Ishikawa (cell line): ENCODE results near the gene THSD4.
A peak's percentile ranks its signal among the peaks of the same experiment; 100 is the strongest.

ENCODE experiments used
- CEBPB ChIP-seq: IDR thresholded peaks from 2 replicates; pipeline ENCODE4 v1.6.1; 2012
- CREB1 ChIP-seq: IDR thresholded peaks from 2 replicates; pipeline ENCODE4 v1.6.1; 2012; ENCODE audit warnings: low read depth
- EGR1 ChIP-seq: IDR thresholded peaks from 2 replicates; pipeline ENCODE4 v1.6.1; 2012
- EP300 ChIP-seq: IDR thresholded peaks from 2 replicates; pipeline ENCODE4 v1.6.1; 2012; ENCODE audit warnings: borderline replicate concordance
- FOXM1 ChIP-seq: IDR thresholded peaks from 2 replicates; pipeline ENCODE4 v1.6.1; 2012; ENCODE audit warnings: low read depth, borderline replicate concordance
- MAX ChIP-seq: IDR thresholded peaks from 2 replicates; pipeline ENCODE4 v1.6.1; 2012
- NFIC ChIP-seq: IDR thresholded peaks from 2 replicates; pipeline ENCODE4 v1.6.1; 2012
- RAD21 ChIP-seq: IDR thresholded peaks from 2 replicates; pipeline ENCODE4 v1.6.1; 2012; ENCODE audit warnings: low read depth
- REST ChIP-seq: IDR thresholded peaks from 2 replicates; pipeline ENCODE4 v1.6.1; 2012; ENCODE audit warnings: low read depth, mild to moderate bottlenecking
- TAF1 ChIP-seq: IDR thresholded peaks from 2 replicates; pipeline ENCODE4 v1.6.1; 2012; ENCODE audit warnings: low read depth, mild to moderate bottlenecking
- TCF12 ChIP-seq: IDR thresholded peaks from 2 replicates; pipeline ENCODE4 v1.6.1; 2012; ENCODE audit warnings: low read depth
- TEAD4 ChIP-seq: IDR thresholded peaks from 2 replicates; pipeline ENCODE4 v1.6.1; 2012
- USF1 ChIP-seq: IDR thresholded peaks from 2 replicates; pipeline ENCODE4 v1.6.1; 2012
- YY1 ChIP-seq: IDR thresholded peaks from 2 replicates; pipeline ENCODE4 v1.6.1; 2012; ENCODE audit warnings: low read depth
- ZBTB7A ChIP-seq: IDR thresholded peaks from 2 replicates; pipeline ENCODE4 v1.6.1; 2012; ENCODE audit warnings: low read depth

THSD4 gene

GRCh38 chr15:71293723-71294122 is 178.5 kb downstream of the THSD4 start:
- no peak for TF ChIP-seq REST
- no peak for TF ChIP-seq ZBTB7A
- no peak for TF ChIP-seq CEBPB
- TF ChIP-seq MAX, result no peak
- TF ChIP-seq EGR1, result no peak
- TF ChIP-seq CREB1, result no peak
- TF ChIP-seq TAF1, result no peak
- TF ChIP-seq USF1, result no peak

GRCh38 chr15:71294251-71294910 is 179.1 kb downstream of the THSD4 start:
- 0 out of 2 replicates have a peak, but pooled peaks have one; percentile 8 for TF ChIP-seq TEAD4
- TF ChIP-seq TAF1, result no peak
- no peak for TF ChIP-seq MAX
- no peak for TF ChIP-seq USF1
- no peak for TF ChIP-seq YY1
- 0 out of 2 replicates have a peak, but pooled peaks have one; percentile 31 for TF ChIP-seq FOXM1
- no peak for TF ChIP-seq CEBPB
- TF ChIP-seq REST, result no peak
- no peak for TF ChIP-seq TCF12
- TF ChIP-seq ZBTB7A, result no peak
- TF ChIP-seq EGR1, result no peak
- no peak for TF ChIP-seq CREB1
- peak; percentile 46; the same call in 1 of the 2 replicates for TF ChIP-seq EP300
- TF ChIP-seq NFIC, result no peak
- no peak for TF ChIP-seq RAD21

- TF ChIP-seq EP300 (peak; percentile 76; the same call in 1 of the 2 replicates), TCF12 (peak; percentile 59), YY1 (no peak), USF1 (no peak), REST (no peak), ZBTB7A (no peak), FOXM1 (peak; percentile 40; the same call in 1 of the 2 replicates), RAD21 (no peak), CEBPB (no peak), EGR1 (no peak), NFIC (peak; percentile 60), TAF1 (no peak), TEAD4 (no peak; the same call in 1 of the 2 replicates), CREB1 (no peak), MAX (0 out of 2 replicates have a peak, but pooled peaks have one; percentile 14)
Measured at GRCh38 chr15:71294911-71295602, 179.8 kb downstream of the THSD4 start.
